Ovary (tissue), 3 donors: ENCODE results near the gene S100A13.

Experiments used
- EP300 ChIP-seq: sonication (generic); formaldehyde crosslinking; IDR thresholded peaks from one replicate; pipeline ENCODE4 v1.6.1; 2017; ENCODE audit warnings: antibody characterized with exemption
- TF ChIP-seq, protein P1 (sequence below), 3 donors: fragments of 450-650 bp in 2 of 3; fragments of 200-600 bp in 1 of 3; IDR thresholded peaks; one replicate each; pipeline versions ENCODE4 v1.5.1 to v1.8.0; 2016 to 2022; ENCODE audit warnings: antibody characterized with exemption in 3 of 3, mild to moderate bottlenecking in 1 of 3
- donor health status: DM: no; HTN: no; CAD: no.

GRCh38 chr1:153673511-153673910 is 46.2 kb upstream of the S100A13 start:
- TF ChIP-seq, protein P1, sequence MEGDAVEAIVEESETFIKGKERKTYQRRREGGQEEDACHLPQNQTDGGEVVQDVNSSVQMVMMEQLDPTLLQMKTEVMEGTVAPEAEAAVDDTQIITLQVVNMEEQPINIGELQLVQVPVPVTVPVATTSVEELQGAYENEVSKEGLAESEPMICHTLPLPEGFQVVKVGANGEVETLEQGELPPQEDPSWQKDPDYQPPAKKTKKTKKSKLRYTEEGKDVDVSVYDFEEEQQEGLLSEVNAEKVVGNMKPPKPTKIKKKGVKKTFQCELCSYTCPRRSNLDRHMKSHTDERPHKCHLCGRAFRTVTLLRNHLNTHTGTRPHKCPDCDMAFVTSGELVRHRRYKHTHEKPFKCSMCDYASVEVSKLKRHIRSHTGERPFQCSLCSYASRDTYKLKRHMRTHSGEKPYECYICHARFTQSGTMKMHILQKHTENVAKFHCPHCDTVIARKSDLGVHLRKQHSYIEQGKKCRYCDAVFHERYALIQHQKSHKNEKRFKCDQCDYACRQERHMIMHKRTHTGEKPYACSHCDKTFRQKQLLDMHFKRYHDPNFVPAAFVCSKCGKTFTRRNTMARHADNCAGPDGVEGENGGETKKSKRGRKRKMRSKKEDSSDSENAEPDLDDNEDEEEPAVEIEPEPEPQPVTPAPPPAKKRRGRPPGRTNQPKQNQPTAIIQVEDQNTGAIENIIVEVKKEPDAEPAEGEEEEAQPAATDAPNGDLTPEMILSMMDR (IDR thresholded peaks at IDR 0.05), result no peak
- TF ChIP-seq EP300, result no peak
